ENCODE results near the gene SUGCT. TPM values are rescaled to one million over a fixed set of nuclear protein-coding genes. Genes with fewer than 3 reads are reported as not detected.

Gene SUGCT
- total RNA-seq, 1 donor from 2014 or later: 11.9 TPM

- peaks cover 8% of the 10 kb centered on the region for H3K9me3 Mint-ChIP-seq (ENCODE audit: unreplicated experiment)
- H3K4me3 Mint-ChIP-seq (ENCODE audit: unreplicated experiment): no peak overlapping the region
- H3K27ac Mint-ChIP-seq (ENCODE audit: unreplicated experiment): no peak overlapping the region
- TF ChIP-seq CTCF (IDR thresholded peaks at IDR 0.05): no peak
- H3K36me3 Mint-ChIP-seq (ENCODE audit: unreplicated experiment): peaks cover 4% of the 10 kb centered on the region
- no peaks in the 10 kb centered on the region for H3K27me3 Mint-ChIP-seq (ENCODE audit: unreplicated experiment)
- H3K4me1 Mint-ChIP-seq (ENCODE audit: unreplicated experiment): peaks cover 17% of the 10 kb centered on the region
- DNase-seq (ENCODE audit: extremely low spot score, unreplicated experiment): no peak
Observed at GRCh38 chr7:40316176-40316575, 181.4 kb downstream of the SUGCT start.

GRCh38 chr7:40324914-40325313, 190.1 kb downstream of the SUGCT start:
- Mint-ChIP-seq H3K9me3 (ENCODE audit: unreplicated experiment) (no peaks in the 10 kb centered on the region), H3K4me1 (ENCODE audit: unreplicated experiment) (peaks cover 50% of the 10 kb centered on the region), H3K36me3 (ENCODE audit: unreplicated experiment) (peaks cover 4% of the 10 kb centered on the region), H3K27ac (ENCODE audit: unreplicated experiment) (peak overlapping the region; percentile 82), H3K27me3 (ENCODE audit: unreplicated experiment) (no peaks in the 10 kb centered on the region), H3K4me3 (ENCODE audit: unreplicated experiment) (no peak overlapping the region)
- DNase-seq (ENCODE audit: extremely low spot score, unreplicated experiment): no peak
- no peak for TF ChIP-seq CTCF (IDR thresholded peaks at IDR 0.05)

GRCh38 chr7:40327113-40327512, 192.3 kb downstream of the SUGCT start:
- peaks cover 3% of the 10 kb centered on the region for H3K36me3 Mint-ChIP-seq (ENCODE audit: unreplicated experiment)
- no peak overlapping the region for H3K27ac Mint-ChIP-seq (ENCODE audit: unreplicated experiment)
- no peak for DNase-seq (ENCODE audit: extremely low spot score, unreplicated experiment)
- H3K9me3 Mint-ChIP-seq (ENCODE audit: unreplicated experiment): no peaks in the 10 kb centered on the region
- no peaks in the 10 kb centered on the region for H3K27me3 Mint-ChIP-seq (ENCODE audit: unreplicated experiment)
- TF ChIP-seq CTCF (IDR thresholded peaks at IDR 0.05): no peak
- H3K4me3 Mint-ChIP-seq (ENCODE audit: unreplicated experiment): no peak overlapping the region
- H3K4me1 Mint-ChIP-seq (ENCODE audit: unreplicated experiment): peaks cover 72% of the 10 kb centered on the region

GRCh38 chr7:40327873-40328272, 193.1 kb downstream of the SUGCT start:
- H3K4me3 Mint-ChIP-seq (ENCODE audit: unreplicated experiment): no peak overlapping the region

GRCh38 chr7:40329601-40330153, 194.9 kb downstream of the SUGCT start:
- Mint-ChIP-seq H3K9me3 (ENCODE audit: unreplicated experiment) (no peaks in the 10 kb centered on the region), H3K4me3 (ENCODE audit: unreplicated experiment) (no peak overlapping the region), H3K27me3 (ENCODE audit: unreplicated experiment) (no peaks in the 10 kb centered on the region), H3K4me1 (ENCODE audit: unreplicated experiment) (peaks cover 71% of the 10 kb centered on the region), H3K27ac (ENCODE audit: unreplicated experiment) (peak overlapping the region; percentile 76), H3K36me3 (ENCODE audit: unreplicated experiment) (peaks cover 2% of the 10 kb centered on the region)
- DNase-seq (ENCODE audit: extremely low spot score, unreplicated experiment): no peak
- peak; percentile 79 for TF ChIP-seq CTCF (IDR thresholded peaks at IDR 0.05)

More at GRCh38 chr7:40327873-40328272, 193.1 kb downstream of the SUGCT start:
- no peak for DNase-seq (ENCODE audit: extremely low spot score, unreplicated experiment)
- Mint-ChIP-seq H3K9me3 (ENCODE audit: unreplicated experiment) (no peaks in the 10 kb centered on the region), H3K36me3 (ENCODE audit: unreplicated experiment) (peaks cover 5% of the 10 kb centered on the region), H3K27ac (ENCODE audit: unreplicated experiment) (peak overlapping the region; percentile 91), H3K27me3 (ENCODE audit: unreplicated experiment) (no peaks in the 10 kb centered on the region), H3K4me1 (ENCODE audit: unreplicated experiment) (peaks cover 80% of the 10 kb centered on the region)
- no peak for TF ChIP-seq CTCF (IDR thresholded peaks at IDR 0.05)

Data from osteocyte (in vitro differentiated cells).